GM21717 (cell line): ENCODE data around the gene TBC1D8B.

ENCODE experiments used
- ATAC-seq: cut with Tn5 transposase; IDR thresholded peaks from one replicate; pipeline ENCODE4 v1.9.1; 2021; ENCODE audit warnings: mild to moderate bottlenecking, moderate library complexity; ENCODE audit not compliant: unreplicated experiment

TBC1D8B gene

GRCh38 chrX:106897259-106897658 is 94.8 kb downstream of the TBC1D8B start:
- ATAC-seq: no peak

GRCh38 chrX:106898462-106898861 is 96.0 kb downstream of the TBC1D8B start:
- ATAC-seq: peak; percentile 67

- no peak for ATAC-seq
These were observed 96.8 kb downstream of the TBC1D8B start for GRCh38 chrX:106899276-106899675.

GRCh38 chrX:106899841-106900240 is 97.4 kb downstream of the TBC1D8B start:
- ATAC-seq: no peak

GRCh38 chrX:106901341-106901740 is 98.9 kb downstream of the TBC1D8B start:
- ATAC-seq: no peak

GRCh38 chrX:106901781-106902219 is 99.3 kb downstream of the TBC1D8B start:
- no peak for ATAC-seq

GRCh38 chrX:106902684-106903083 is 100.2 kb downstream of the TBC1D8B start:
- no peak for ATAC-seq

GRCh38 chrX:106903291-106903824 is 100.9 kb downstream of the TBC1D8B start, which contains the start of gene RIPPLY1:
Gene RIPPLY1, minus strand, starts transcription at chrX:106903341. Its CDS starts 54 bp downstream, at chrX:106903287.
- no peak for ATAC-seq

- ATAC-seq: no peak
These were observed 101.5 kb downstream of the TBC1D8B start for GRCh38 chrX:106903856-106904528.

- no peak for ATAC-seq
These were observed 102.7 kb downstream of the TBC1D8B start for GRCh38 chrX:106905064-106905708.

- ATAC-seq: no peak
These were observed 103.9 kb downstream of the TBC1D8B start for GRCh38 chrX:106906361-106906760.

GRCh38 chrX:106912864-106913263 is 110.4 kb downstream of the TBC1D8B start:
- no peak for ATAC-seq

- no peak for ATAC-seq
These were observed 115.5 kb downstream of the TBC1D8B start for GRCh38 chrX:106917830-106918500.

GRCh38 chrX:106919932-106920452 is 117.5 kb downstream of the TBC1D8B start, which contains the start of gene CLDN2:
Gene CLDN2, plus strand, starts transcription at chrX:106920402. Its CDS starts 7,827 bp downstream, at chrX:106928229.
- ATAC-seq: no peak

GRCh38 chrX:106921637-106922036 is 119.2 kb downstream of the TBC1D8B start:
- no peak for ATAC-seq
